Activated CD4-positive, alpha-beta T cell treated with anti-CD3 and anti-CD28 coated beads, Interleukin-2, amount 10 ng/mL, durations not matched to agents 24 days and 14 days (primary cell): ENCODE results near the gene RAPGEF3. TPM values are rescaled to one million over a fixed set of nuclear protein-coding genes. Genes with fewer than 3 reads are reported as not detected.

Source experiments
- DNase-seq: peaks from one replicate; pipeline ENCODE4 v3.0.0; 2022
- H3K27ac Mint-ChIP-seq: one replicate; pipeline ENCODE4 v1.8.0; 2022; ENCODE audit warnings: mild to moderate bottlenecking, mixed read lengths
- H3K27me3 Mint-ChIP-seq: one replicate; pipeline ENCODE4 v1.8.0; 2022; ENCODE audit warnings: mixed read lengths
- H3K36me3 Mint-ChIP-seq: one replicate; pipeline ENCODE4 v1.8.0; 2022; ENCODE audit warnings: low read depth, mild to moderate bottlenecking, mixed read lengths
- H3K4me1 Mint-ChIP-seq: one replicate; pipeline ENCODE4 v1.8.0; 2021; ENCODE audit warnings: mixed read lengths
- H3K4me3 Mint-ChIP-seq: one replicate; pipeline ENCODE4 v1.8.0; 2022; ENCODE audit warnings: mild to moderate bottlenecking, moderate library complexity, mixed read lengths
- H3K9me3 Mint-ChIP-seq: one replicate; pipeline ENCODE4 v1.8.0; 2021; ENCODE audit warnings: mixed read lengths
- intact Hi-C: fragments of 100-400 bp; cut with micrococcal nuclease; formaldehyde crosslinking; loops from one replicate; pipeline ENCODE4 v1.15.1; 2023
- total RNA-seq: library from RNA; stranded (reverse); gene quantifications from 2 replicates; pipeline ENCODE4 v1.2.3, GENCODE V29; 2022

Gene RAPGEF3
- total RNA-seq, 1 donor from 2014 or later, result 3.6 TPM

DNA sequence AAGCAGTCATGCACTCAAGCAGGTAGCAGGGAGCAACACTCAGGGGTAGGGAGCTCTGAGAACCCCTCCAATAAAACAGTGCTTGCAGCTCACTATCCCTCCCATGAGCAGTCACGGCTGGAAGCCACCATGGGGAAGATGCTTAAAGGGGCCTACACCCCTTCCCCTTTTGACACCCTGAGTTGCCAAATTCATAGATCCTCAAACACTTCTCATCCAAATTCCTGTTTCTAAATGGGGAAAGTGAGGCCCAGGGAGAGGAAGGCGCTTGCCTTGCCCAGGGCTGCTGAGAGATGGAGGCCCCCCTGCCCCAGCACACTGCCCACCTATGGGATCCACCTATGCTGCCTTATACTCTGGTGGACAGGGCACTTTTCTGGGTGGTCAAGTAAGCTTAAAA is 26.2 kb downstream of the RAPGEF3 start:
- no peaks in the 10 kb centered on the region for H3K4me1 Mint-ChIP-seq

DNA sequence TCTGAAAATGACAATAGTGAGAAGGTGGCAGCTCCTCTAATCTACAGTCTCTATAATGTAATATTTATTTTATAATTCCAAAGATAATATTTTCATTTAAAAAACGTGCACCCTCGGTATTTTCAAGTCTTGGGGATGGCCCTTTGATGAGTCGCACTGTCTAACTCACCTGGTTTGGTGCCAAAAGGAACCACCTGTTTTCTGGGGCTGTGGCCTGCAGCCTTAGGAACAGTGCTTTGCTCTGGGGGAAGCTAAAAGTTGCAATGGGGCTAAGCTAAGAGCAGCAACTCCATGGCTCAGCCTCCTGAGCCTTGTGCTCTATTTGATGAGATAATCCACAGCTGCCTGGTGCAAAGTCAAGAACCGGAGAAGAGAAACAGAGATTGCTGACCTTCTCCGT is 27.0 kb downstream of the RAPGEF3 start:
- Mint-ChIP-seq H3K4me1 (no peaks in the 10 kb centered on the region), H3K36me3 (no peaks in the 10 kb centered on the region), H3K9me3 (no peaks in the 10 kb centered on the region), H3K4me3 (no peak overlapping the region), H3K27me3 (no peaks in the 10 kb centered on the region), H3K27ac (no peak overlapping the region)
- no peak for DNase-seq
- intact Hi-C loops, result no loop called here

More for the DNA sequence above, 26.2 kb downstream of the RAPGEF3 start:
- Mint-ChIP-seq H3K36me3 (no peaks in the 10 kb centered on the region), H3K27me3 (no peaks in the 10 kb centered on the region), H3K4me3 (no peak overlapping the region), H3K9me3 (no peaks in the 10 kb centered on the region), H3K27ac (no peak overlapping the region)
- intact Hi-C loops, result no loop called here
- DNase-seq, result no peak

- Mint-ChIP-seq H3K4me1 (peaks cover 2% of the 10 kb centered on the region), H3K27ac (no peak overlapping the region)
- intact Hi-C loops, result no loop called here
These were observed 28.3 kb downstream of the RAPGEF3 start for GRCh38 chr12:47730341-47730744.

DNA sequence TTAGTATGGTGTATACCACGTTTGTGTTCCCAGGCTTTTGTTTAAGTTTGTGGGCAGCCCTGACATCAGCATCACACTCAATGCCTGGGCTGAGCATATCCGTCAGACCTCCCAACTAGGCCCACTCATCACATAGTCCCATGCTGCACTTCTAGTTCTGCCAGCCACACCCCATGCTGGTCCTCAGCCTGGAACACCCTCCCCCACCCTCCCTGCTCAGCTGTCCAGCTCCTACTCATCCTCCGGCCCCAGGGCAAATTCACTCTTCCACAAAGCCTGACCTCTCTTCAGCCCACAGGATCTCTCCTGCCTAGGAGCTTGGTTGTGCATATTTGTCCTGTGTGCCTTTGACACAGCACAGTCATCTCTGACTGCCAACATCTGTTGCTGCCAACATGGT is 29.4 kb downstream of the RAPGEF3 start:
- no peaks in the 10 kb centered on the region for H3K9me3 Mint-ChIP-seq
- no peaks in the 10 kb centered on the region for H3K36me3 Mint-ChIP-seq
- H3K4me3 Mint-ChIP-seq, result no peak overlapping the region
- H3K4me1 Mint-ChIP-seq, result peaks cover 2% of the 10 kb centered on the region
- no peak for DNase-seq
- intact Hi-C loops, result no loop called here
- H3K27ac Mint-ChIP-seq, result no peak overlapping the region
- no peaks in the 10 kb centered on the region for H3K27me3 Mint-ChIP-seq

More at GRCh38 chr12:47730341-47730744, 28.3 kb downstream of the RAPGEF3 start:
- DNase-seq, result no peak
- Mint-ChIP-seq H3K9me3 (no peaks in the 10 kb centered on the region), H3K27me3 (no peaks in the 10 kb centered on the region), H3K36me3 (no peaks in the 10 kb centered on the region), H3K4me3 (no peak overlapping the region)

GRCh38 chr12:47725893-47726292 is 32.8 kb downstream of the RAPGEF3 start:
- no peak overlapping the region for H3K27ac Mint-ChIP-seq

DNA sequence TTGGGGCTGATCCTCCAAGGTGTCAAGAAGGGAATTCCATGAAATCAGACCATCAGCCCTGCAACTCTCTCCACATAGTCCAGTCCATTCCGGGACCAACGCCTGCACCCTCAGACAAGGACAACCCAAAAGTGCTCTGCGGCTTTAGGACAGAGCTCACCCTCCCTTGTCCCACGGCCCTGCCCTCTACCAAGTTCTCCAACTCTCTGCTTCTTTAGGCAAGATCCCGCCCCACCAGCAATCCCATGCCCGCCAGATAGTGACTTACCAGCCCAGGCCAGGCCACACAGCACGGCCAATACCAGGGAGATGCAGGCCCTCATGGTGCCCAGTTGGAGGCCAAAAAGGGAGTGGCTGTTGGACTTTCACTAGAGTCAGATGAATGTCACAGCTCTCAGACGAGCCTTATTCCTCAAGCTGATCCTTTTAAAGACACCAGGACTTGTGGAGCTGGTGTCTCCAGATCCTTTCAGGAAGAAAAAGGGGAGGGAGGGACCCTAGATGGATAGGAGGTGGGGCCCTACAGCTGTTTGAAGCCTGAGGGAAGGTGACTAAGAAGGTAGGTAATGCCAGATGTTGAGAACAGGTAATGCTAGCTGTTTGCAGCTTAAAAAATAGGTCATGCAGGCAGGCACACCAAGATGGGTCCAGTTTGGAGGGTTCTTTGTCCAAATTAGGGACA is 33.4 kb downstream of the RAPGEF3 start, which contains the start of gene ENDOU:
Gene ENDOU, minus strand, starts transcription at position 400 of the 682 bp plus-strand sequence. Its CDS starts 77 bp downstream, at position 323.
- no peaks in the 10 kb centered on the region for H3K9me3 Mint-ChIP-seq
- H3K27me3 Mint-ChIP-seq, result no peaks in the 10 kb centered on the region
- peaks cover 25% of the 10 kb centered on the region for H3K4me1 Mint-ChIP-seq
- H3K27ac Mint-ChIP-seq, result peak within 1 kb of the TSS; percentile 22
- H3K36me3 Mint-ChIP-seq, result peaks cover 2% of the 10 kb centered on the region
- intact Hi-C loops, result no loop called here
- no peak for DNase-seq
- no peak within 1 kb of the TSS for H3K4me3 Mint-ChIP-seq

More at GRCh38 chr12:47725893-47726292, 32.8 kb downstream of the RAPGEF3 start:
- intact Hi-C loops, result no loop called here
- H3K36me3 Mint-ChIP-seq, result peaks cover 2% of the 10 kb centered on the region
- no peaks in the 10 kb centered on the region for H3K9me3 Mint-ChIP-seq
- H3K27me3 Mint-ChIP-seq, result no peaks in the 10 kb centered on the region
- no peak overlapping the region for H3K4me3 Mint-ChIP-seq
- peaks cover 25% of the 10 kb centered on the region for H3K4me1 Mint-ChIP-seq
- no peak for DNase-seq

GRCh38 chr12:47722941-47723631 is 35.6 kb downstream of the RAPGEF3 start:
- H3K4me3 Mint-ChIP-seq, result no peak overlapping the region
- intact Hi-C loops, result no loop called here
- no peak overlapping the region for H3K27ac Mint-ChIP-seq
- peaks cover 27% of the 10 kb centered on the region for H3K4me1 Mint-ChIP-seq
- no peaks in the 10 kb centered on the region for H3K27me3 Mint-ChIP-seq
- H3K36me3 Mint-ChIP-seq, result peaks cover 2% of the 10 kb centered on the region
- no peaks in the 10 kb centered on the region for H3K9me3 Mint-ChIP-seq
- no peak for DNase-seq

GRCh38 chr12:47722136-47722834 is 36.4 kb downstream of the RAPGEF3 start:
- Mint-ChIP-seq H3K4me3 (no peak overlapping the region), H3K4me1 (peaks cover 35% of the 10 kb centered on the region)

DNA sequence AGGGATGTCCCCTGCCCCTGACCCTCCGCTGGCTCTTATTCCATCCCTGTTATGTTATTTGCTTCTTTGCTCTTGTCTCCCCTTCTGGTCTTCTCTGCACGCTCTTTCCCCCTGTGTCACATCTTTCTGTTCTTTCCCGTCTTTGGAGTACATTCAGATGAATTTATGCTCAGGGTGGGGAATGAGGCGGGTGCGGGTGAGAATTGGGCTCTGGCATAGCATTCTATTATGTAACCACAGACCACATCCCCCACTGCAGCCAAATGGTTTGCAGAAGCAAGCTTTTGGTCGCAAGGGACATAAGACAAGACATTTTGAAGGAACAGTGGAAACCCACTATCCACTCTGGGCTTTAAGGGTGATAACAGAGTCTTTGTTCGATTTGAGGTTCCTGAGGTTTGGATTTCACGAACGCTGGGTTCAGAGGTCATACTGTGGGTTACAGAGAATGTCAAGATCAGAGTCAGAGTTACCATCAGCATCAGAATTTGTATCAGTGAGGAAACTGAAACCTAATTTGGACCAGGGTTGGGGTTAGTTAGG is 37.2 kb downstream of the RAPGEF3 start:
- DNase-seq, result peak; percentile 63
- H3K36me3 Mint-ChIP-seq, result peaks cover 2% of the 10 kb centered on the region
- intact Hi-C loops, result no loop called here
- no peaks in the 10 kb centered on the region for H3K27me3 Mint-ChIP-seq
- peaks cover 41% of the 10 kb centered on the region for H3K4me1 Mint-ChIP-seq
- no peaks in the 10 kb centered on the region for H3K9me3 Mint-ChIP-seq
- no peak overlapping the region for H3K27ac Mint-ChIP-seq
- H3K4me3 Mint-ChIP-seq, result peak overlapping the region; percentile 6

More at GRCh38 chr12:47722136-47722834, 36.4 kb downstream of the RAPGEF3 start:
- DNase-seq, result no peak
- Mint-ChIP-seq H3K9me3 (no peaks in the 10 kb centered on the region), H3K27ac (no peak overlapping the region), H3K36me3 (peaks cover 2% of the 10 kb centered on the region), H3K27me3 (no peaks in the 10 kb centered on the region)
- intact Hi-C loops, result no loop called here

DNA sequence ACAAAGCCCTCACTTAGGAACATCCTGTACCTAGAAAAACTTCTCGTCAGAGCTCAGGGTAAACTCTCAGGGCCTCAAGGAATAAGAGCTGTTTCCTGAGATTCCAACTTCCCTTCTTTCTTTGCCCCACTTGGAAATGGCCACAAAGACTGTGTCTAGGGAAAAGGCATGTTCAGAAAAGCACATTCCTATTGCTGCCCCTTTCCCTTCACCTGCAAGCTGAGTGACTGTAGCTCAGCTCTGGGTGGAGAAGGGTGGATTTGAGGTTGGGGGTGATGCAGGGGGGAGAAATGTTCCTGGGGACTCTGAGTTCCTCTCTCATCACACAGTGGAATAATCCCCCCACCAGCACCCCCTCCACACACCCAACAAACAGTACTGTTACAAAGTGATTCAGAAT is 40.1 kb downstream of the RAPGEF3 start:
- Mint-ChIP-seq H3K9me3 (no peaks in the 10 kb centered on the region), H3K4me3 (no peak overlapping the region), H3K4me1 (peaks cover 42% of the 10 kb centered on the region), H3K27me3 (no peaks in the 10 kb centered on the region), H3K27ac (no peak overlapping the region), H3K36me3 (peaks cover 2% of the 10 kb centered on the region)
- DNase-seq, result no peak
- intact Hi-C loops, result loop anchor here (5.0 to 10.0 kb wide), 3 partner anchors 246 to 899 kb away; partner anchors contain the start of gene TMEM106C

GRCh38 chr12:47717443-47718193 is 41.1 kb downstream of the RAPGEF3 start:
- H3K4me3 Mint-ChIP-seq, result peak overlapping the region; percentile 29
- peak; percentile 88 for DNase-seq
- H3K27me3 Mint-ChIP-seq, result no peaks in the 10 kb centered on the region
- H3K4me1 Mint-ChIP-seq, result peaks cover 39% of the 10 kb centered on the region
- peaks cover 2% of the 10 kb centered on the region for H3K36me3 Mint-ChIP-seq
- peak overlapping the region; percentile 82 for H3K27ac Mint-ChIP-seq
- H3K9me3 Mint-ChIP-seq, result no peaks in the 10 kb centered on the region
- intact Hi-C loops, result loop anchor here (5.0 to 10.0 kb wide), 3 partner anchors 247 to 900 kb away; partner anchors contain the start of gene TMEM106C

- Mint-ChIP-seq H3K9me3 (no peaks in the 10 kb centered on the region), H3K4me3 (no peak overlapping the region), H3K4me1 (peaks cover 34% of the 10 kb centered on the region), H3K36me3 (peaks cover 2% of the 10 kb centered on the region), H3K27me3 (no peaks in the 10 kb centered on the region), H3K27ac (no peak overlapping the region)
- no peak for DNase-seq
- intact Hi-C loops, result loop anchor here (5.0 to 10.0 kb wide), 3 partner anchors 248 to 900 kb away; partner anchors contain the start of gene TMEM106C
These were observed 41.6 kb downstream of the RAPGEF3 start for GRCh38 chr12:47717046-47717442.
